ENCODE data around the gene ATXN10. TPM values are rescaled to one million over a fixed set of nuclear protein-coding genes. Genes with fewer than 3 reads are reported as not detected.
"Not testable (repeated sequence)": the region's sequence is repeated elsewhere in the genome, so short reads cannot be mapped to it uniquely, and the experiment has no call there.

Gene ATXN10
- total RNA-seq, 1 experiment from 2014 or later, result 111 TPM

DNA sequence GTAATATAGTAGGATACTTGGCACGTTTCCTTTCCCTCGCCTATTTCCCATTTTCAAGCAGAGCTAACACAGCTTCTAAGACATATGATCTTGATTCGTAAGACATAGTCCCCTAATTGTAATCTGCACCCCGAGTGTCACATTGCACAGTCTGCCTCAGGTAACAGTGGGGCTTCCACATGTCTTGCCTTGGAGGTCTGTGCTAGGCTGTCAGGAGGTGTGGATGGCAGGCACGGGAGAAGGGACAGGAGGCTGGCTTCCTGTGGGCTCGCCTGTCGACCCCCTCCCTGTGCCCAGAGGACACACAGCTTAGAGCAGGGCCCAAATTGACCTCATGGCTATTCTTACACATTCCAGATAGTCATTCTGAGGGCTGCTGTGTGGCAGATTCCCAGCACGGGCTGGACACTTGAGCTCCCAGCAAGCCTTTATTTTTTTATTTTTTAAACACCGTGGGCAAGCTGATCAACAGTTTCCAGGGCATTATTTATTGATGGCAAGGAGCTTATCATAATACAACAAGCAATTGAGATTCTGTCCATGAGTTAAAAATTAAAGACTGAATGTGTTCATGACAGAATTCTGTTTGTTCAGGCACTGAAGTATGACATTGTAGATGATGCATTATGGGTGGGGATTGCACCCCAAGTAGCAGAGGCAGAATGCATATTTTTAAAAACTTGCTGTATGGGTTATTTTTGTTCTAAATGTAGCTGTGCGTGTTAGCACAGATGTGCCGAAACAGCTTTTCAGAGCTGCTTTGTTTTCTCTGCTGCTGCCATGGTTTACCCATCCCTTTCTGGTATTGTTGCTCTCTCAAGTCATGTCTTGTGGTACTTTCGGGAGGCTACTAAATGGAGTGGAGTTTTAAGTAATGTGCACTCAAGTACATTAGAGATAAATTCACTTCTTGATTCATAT lies 113.0 kb downstream of the ATXN10 start:
- DNase-seq (ENCODE audit: low spot score), result no peak

DNA sequence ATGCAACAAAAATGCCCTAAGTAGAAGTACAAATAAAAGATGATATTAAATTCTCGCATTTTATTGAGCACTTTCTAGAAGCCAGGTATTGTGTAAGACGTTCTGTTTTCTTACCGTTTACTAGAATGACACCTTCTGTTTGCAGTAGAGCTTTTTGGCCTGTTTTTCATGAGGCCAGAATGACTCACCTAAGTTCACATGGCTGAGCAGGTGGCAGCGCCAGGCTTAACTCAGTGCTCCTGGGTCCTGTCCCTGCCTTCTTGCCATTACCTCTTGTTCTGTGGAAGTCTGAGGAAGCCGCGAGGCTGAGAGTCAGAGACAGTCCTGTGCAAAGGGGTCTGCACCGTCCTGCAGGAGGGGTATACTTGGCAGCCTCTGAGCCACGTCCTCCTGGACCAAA lies 113.8 kb downstream of the ATXN10 start:
- no peak for DNase-seq (ENCODE audit: low spot score)

DNA sequence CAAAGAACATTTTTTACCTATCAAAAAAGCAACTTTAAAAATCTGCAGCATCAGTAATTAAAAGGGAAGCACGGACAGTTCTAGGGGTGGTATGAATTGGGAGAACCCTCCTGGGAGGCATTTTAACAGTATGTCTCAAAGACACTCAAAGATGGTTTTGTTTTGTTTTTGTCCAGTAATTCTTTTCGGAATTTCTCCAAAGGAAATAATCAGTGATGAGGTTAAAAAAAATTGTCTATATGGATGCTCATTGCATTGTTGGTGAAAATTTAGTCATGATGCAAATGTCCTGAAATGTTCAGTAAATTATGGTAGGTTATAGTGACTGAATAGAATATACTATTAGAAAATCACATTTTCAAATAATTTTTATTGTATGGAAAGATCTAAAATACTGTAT lies 115.1 kb downstream of the ATXN10 start:
- DNase-seq (ENCODE audit: low spot score), result no peak

DNA sequence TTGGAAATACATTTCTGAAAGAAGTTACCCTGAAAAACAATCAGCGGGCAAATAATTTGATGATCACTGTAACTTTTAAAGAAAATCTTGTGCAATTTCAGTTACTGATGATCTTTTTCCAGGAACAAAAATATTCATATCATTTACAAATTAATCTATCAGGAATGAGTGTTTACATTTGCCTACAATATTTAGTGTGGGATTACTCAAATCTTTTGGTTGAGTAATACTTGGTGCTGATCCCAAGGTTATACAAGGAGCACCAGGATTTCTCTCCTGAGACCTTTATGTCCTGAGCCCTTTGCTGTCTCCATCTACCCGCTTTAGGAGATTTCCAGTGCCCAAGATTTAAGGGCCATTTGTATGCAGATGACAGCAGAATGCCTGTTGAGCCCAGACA lies 116.1 kb downstream of the ATXN10 start:
- no peak for DNase-seq (ENCODE audit: low spot score)

DNA sequence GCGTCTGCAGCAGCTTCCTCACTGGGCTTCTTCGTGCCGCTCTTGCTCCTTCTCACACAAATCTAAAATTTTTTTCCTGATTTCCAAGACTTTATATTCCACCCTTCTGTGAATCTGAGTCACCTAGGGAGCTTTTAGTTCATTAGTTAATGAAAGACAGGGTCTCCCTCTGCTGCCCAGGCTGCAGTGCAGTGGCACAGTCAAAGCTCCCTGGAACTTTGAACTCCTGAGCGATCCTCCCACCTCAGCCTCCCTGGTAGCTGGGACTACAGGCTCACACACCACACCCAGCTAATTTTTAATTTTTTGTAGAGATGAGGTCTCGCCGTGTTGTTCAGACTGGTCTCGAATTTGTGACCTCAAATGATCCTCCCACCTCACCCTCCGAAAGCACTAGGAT lies 116.9 kb downstream of the ATXN10 start:
- DNase-seq (ENCODE audit: low spot score), result no peak

DNA sequence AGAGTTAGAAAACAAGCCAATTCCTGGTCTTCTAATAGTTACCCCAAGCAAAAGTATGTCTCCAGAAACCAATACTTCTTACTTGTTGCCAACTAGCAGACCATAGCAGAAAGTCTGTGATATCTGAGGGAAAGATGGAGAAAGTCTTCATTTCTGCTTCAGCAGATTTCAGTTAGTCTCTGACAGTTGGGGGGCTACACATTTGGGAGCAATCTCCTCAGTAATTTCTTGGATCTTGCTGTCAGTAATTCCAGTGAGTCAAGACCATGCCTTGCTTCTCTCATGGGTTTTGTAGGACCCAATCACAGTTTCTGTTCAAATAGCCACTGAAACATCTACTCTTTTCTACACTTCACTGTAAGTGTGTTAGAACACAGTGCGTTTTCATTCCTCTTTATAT lies 118.8 kb downstream of the ATXN10 start:
- no peak for DNase-seq (ENCODE audit: low spot score)

DNA sequence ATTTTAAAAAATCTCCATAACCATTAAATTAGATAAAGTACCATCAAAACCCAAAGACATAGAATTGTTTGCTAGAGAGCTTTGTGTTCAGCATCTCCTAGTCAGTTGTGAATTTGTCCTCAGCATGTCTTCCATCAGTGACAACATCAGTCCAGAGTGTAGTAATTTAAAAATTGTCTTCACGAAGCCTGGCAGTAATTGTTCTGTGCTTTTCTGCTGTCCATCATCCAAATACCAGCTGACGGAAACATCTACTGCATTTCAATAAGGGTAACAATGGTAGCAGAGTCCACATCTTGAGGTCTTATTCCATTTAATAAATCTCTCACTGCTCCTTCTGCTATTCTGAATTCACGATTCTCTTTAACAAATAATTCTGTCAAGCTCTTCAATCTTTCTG lies 121.5 kb downstream of the ATXN10 start:
- DNase-seq (ENCODE audit: low spot score), result no peak

DNA sequence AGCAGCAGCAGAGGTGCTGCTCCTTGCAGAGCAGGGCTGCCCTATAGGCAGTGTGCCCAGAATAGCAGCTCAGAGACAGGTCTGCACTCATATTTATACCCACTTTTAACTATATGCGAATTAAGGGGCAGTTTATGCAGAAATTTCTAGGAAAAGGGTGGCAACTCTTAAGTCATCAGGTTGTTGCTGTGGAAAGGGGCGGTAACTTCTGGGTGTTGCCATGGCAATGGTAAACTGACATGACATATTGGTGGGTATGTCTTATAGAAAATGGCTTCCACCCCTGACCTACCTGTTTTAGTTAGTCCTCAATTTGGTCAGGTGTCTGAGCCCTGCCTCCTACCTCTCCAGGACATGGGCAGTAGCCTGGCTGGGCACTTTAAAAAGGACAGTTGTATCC lies 122.3 kb downstream of the ATXN10 start:
- DNase-seq (ENCODE audit: low spot score), result no peak

DNA sequence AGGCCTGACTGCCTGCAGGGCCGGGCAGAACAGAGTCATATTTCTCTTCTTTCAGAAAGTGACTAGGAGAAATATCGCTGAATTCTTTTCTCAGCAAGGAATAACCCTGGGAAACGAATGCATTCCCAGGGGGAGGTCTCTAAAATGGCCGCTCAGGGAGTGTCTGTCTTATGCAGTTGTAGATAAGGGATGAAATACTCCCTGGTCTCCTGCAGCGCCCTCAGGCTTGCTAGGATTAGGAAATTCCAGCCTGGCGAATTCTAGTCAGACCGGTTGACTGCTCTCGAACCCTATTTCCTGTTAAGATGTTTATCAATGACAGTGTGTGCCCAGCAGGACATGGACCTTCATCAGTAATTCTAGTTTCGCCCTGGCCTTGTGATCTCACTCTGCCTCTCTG lies 124.4 kb downstream of the ATXN10 start:
- not testable (repeated sequence) for DNase-seq (ENCODE audit: low spot score)

DNA sequence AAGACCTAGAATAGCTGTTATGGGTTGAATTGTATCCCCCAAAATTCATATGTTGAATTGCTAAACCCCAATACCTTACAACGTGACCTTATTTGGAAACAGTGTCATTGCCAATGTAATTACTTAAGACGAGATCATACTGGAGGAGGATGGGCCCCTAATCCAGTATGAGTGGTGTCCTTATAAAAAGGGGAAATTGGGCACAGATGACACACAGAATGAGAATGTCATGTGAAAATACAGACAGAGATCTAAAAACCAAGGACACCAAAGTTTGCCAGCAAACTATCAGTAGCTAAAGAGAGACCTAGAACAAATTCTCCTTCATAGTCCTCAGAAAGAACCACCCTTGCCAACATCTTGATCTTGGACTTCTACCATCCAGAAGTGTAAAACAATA lies 127.7 kb downstream of the ATXN10 start:
- no peak for DNase-seq (ENCODE audit: low spot score)

DNA sequence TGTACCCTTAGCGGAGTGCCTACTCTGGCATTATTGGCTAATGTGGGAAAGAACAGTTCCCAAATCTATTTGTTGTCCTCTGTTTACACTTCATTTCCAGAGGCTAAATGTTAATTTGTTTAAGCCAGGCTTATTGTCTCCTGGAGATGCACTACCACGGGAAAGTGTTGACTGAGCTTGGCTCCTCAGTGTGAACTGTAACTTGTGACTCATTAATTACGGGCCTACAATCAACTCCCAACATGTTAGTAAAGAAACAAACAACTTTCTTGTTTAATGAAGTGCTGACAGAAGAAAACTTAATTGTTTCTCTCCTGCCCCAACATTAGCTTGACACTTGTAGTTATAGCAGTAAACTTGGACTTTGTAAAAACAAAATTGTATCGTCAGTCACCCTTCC lies 130.4 kb downstream of the ATXN10 start:
- DNase-seq (ENCODE audit: low spot score), result no peak

DNA sequence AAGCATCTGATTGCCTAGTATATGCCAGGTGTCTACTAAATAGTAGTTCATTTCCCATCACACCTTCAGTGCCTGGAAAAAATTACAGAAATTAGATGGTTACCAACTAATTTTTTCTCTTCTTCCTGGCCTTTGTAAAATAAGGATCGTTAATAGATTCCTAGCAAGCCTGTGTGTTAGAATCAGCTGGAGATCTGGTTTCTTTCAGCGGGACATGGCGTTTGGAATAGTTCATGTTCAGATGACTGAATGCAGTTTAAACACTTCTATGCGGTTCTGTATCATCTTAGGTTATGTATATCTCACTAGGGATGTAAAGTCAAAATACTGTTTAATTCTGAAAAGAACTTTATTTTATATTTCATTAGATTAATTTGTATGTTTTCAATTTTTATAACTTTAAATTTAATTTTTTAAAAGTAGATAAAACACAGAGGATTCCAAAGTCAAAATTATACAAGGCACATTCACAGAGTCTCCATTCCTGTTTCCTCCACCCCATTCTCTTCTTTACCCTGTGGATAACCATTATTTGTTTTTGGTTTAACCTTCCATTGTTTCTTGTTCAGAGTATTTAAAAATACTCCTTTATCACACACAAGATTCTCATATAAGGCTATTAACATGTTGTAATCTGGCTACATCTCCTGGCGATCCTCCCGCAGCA lies 132.8 kb downstream of the ATXN10 start:
- no peak for DNase-seq (ENCODE audit: low spot score)

DNA sequence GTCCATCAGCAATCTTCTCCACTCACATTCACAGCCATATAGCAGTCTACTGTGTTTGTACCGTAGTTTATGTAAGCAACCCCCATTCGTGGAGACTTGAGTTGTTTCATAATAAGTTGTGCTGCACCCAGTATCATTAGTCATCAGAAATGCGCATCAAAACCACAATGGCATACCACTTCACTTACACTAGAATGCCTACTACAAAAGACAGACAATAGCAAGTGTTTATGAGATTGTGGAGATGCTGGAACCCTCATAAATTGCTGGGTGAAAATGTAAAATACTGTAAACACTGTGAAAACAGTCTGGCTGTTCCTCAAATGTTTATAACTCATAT lies 133.3 kb downstream of the ATXN10 start:
- peak; percentile 98 for DNase-seq (ENCODE audit: low spot score)

DNA sequence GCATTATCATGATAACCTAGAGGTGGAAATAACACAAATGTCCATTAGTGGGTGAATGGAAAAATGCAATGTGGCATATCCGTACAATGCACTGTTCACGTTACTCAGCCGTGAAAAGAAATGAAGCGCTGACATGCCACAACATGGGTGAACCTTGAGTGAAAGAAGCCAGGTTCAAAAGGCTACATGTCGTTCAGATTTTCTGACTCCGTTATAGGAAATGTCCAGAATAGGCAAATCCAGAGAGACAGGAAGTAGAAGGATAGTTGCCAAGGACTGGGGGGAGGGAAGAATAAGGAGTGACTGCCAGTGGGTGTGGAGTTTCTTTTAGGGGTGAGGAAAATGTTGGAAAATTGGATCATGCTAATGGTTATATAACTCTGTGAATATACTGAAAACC lies 133.8 kb downstream of the ATXN10 start:
- peak; percentile 72 for DNase-seq (ENCODE audit: low spot score)

DNA sequence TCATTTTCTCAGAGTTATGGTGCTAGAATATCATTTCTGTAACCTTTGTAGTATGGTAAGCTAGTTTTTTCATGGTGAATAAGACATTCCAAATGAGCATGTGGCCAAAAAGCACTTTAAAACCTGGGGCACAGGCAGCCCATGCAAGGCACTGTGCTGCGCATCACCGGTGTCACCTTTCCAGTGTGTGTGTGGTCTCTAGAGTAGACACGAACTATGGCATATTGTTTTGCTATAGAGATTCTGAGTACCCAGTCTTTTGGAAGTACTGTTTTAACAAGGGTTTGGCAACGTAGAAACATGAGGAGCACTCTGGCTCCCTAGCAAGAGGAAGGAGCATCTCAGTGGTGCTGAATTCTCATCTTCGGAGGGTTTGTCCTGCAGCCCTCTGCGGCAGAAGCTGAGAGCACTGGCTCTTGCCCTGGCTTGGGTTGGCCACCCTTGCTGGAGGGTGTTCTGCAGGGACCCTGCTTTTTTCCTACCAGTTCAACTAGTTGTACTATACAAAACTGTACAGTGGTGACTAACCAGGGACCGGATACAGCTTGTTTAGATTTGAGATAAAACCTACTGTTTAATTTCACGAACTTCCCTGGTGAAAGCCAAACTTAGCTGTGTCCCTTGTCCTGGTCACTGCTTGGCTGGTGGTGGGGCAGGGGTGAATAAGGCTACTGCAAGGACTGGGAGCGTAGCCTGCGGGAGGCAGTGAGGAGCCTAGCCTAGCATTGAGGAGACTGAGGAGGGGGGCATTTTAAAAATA lies 135.7 kb downstream of the ATXN10 start:
- DNase-seq (ENCODE audit: low spot score), result peak; percentile 69

DNA sequence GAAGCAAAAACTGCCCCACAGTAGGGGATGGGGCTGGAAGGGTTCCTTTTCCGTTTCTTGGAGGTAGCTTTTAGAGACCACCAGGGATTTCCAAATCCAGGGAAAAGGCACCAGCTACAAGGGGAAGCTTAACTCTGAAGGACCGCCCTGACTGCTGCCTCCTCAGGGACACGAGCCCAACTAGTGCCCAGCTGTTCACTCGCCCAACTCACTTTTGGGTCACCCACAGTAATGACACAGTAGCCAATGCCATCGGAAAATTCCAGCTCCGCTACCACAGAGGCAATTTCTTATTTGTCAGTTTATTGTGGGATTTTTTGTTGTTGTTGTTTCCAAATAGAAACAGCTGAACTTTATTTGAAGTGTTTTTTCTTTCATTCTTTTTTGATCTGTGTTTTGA lies 141.3 kb downstream of the ATXN10 start:
- DNase-seq (ENCODE audit: low spot score), result no peak

DNA sequence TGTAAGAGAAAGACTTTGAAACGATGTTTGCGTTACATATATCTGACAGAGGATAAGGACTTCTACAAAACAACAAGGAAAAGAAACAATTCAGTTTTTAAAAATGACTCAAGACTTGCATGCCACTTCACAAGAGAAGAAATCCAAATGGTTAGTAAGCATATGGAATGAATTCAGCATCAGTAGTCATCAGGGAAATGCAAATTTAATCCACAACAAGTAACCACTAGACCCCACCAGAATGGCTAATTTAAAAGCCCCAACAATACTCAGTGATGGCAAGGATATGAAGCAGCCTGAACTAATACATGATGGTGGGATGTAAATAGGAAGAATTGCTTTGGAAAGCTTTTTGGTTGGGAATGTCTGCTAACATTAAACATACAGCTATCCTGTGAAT lies 142.6 kb downstream of the ATXN10 start:
- no peak for DNase-seq (ENCODE audit: low spot score)

DNA sequence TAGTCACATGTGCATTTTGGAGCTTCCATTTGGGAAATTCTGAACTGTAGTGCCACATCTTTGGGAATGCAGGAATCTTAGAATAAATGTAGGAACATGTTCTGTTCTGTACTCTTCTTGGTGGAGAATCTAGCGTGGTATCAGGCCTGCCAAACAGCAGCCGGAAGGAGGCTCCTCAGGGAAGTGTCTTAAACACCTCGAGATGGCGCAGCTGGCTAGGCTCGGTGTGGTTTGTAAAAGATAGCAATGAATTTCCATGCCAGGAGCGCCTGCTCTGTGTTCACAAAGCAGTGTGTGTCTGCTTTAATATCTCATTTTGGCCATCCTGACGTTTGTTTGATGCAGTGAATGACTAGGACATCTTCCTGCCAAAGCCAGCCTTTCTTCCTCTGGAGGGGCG lies 145.1 kb downstream of the ATXN10 start:
- DNase-seq (ENCODE audit: low spot score), result no peak

DNA sequence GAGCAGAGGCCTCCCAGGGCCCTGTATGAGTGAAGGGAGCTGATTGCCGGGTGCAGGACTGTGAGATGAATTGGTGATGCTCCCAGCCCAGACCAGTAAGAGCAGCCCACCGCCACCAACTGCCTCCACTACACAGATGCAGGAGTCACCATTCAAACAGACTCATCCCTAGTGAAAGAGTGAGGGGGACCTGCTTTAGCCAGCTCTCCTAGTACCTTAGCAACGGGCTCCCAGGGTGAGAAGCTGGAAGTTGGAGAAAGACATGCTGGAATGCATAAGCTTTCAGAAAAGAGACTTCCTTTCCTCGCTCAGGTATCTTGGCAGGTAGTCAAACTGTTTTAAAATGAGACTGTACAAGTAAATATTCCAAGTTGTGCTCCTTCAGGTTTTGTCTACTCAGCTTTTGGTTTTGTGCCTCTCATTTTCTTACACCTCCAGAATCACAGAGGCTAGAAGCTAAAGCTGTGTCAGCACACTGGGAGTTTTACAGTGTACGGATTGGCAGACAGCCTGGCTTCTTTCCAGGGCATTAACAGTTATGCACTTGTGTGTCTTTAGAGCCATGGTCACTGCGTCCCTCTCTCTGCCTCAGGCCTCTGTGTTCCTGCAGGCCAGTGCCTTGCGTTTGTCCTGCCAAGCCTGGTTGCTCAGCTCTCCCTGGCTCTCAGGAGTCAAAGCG lies 146.2 kb downstream of the ATXN10 start:
- no peak for DNase-seq (ENCODE audit: low spot score)

DNA sequence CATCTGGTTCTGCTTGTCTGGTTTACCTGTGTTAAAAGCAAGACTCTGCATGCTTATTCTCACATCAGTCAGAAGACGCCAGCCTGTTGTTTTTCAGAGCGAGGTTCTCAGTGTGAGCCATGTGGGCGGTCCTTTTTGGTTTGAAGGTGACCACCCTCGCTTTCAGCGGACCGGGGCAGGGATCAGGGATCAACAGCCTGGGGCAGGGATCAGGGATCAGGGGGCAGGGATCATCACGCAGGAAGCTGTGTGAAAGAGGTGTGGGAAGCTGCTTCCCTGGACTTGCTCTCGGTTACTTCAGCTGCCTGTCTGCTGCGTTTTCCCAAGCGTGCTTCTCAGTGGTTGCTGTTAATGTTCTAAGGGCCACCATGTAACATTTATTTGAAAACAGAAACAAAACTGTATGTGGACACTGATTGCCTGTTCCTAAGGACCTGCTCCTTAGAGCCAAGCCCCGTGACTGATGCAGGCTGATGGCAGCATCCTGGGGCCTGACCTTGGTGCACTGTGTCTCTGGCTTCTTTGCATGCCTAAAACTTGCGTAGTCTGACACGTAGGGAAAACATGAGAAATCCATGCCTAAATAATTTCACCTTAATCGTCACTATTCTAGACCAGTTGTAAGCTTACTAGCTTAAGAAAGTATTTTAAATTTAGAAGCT lies 146.9 kb downstream of the ATXN10 start:
- DNase-seq (ENCODE audit: low spot score), result no peak

DNA sequence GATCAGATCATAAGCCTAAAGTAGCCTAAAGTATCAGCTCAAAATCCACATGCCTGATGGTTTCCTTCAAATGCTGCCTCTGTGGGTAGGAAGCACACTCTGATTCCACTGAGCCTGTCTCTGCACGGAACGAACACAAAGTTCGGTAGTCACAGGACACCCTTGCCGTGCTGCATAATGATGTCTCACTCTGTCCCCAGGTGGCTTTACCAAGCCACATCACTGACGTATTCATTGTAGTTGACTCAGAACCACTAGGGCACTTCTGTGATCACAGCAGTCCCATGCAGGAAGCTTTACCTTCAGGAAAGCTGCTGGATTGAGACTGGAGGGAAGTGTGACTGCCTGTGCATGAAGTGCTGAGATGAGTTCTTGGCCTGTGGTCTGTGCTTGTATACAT lies 147.7 kb downstream of the ATXN10 start:
- DNase-seq (ENCODE audit: low spot score), result no peak

DNA sequence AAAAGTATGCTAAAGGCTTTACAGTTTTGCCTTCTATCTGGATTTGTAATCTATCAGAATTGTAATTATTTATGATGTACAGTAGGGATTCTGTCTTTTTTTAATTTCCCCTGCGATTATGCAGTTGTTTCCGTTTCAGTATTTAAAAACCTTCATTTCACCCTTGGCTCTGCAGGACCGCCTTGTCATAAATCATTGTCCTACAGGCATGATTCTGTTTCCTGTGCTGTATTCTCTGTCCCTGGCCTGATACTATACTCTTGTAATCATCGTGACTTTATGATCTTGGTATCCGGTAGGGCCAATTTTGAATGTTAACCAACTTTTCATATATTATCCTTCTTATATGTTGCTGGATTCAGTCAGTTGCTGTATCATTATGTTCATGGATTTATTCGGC lies 151.7 kb downstream of the ATXN10 start:
- DNase-seq (ENCODE audit: low spot score), result no peak
